Measurements from ENCODE around the gene DRG2.

DRG2 gene

GRCh38 chr17:18144855-18145254 lies 57.1 kb downstream of the DRG2 start:
- no peak for DNase-seq

GRCh38 chr17:18145811-18146210 lies 58.1 kb downstream of the DRG2 start:
- no peak for DNase-seq

- DNase-seq, result no peak
These were observed 58.5 kb downstream of the DRG2 start for GRCh38 chr17:18146259-18146658.

GRCh38 chr17:18146980-18147379 lies 59.2 kb downstream of the DRG2 start:
- DNase-seq, result no peak

GRCh38 chr17:18148586-18148985 lies 60.8 kb downstream of the DRG2 start:
- DNase-seq, result no peak

- DNase-seq, result no peak
These were observed 63.5 kb downstream of the DRG2 start for GRCh38 chr17:18151290-18151689.

GRCh38 chr17:18155179-18155578 lies 67.4 kb downstream of the DRG2 start:
- no peak for DNase-seq

- no peak for DNase-seq
These were observed 68.6 kb downstream of the DRG2 start for GRCh38 chr17:18156171-18156975.

- DNase-seq, result no peak
These were observed 69.2 kb downstream of the DRG2 start for GRCh38 chr17:18156976-18157280.

All from stimulated activated CD4-positive, alpha-beta T cell treated with anti-CD3 and anti-CD28 coated beads, Interleukin-4, amount 100 ng/mL, for 1 hour (primary cell).